ENCODE measurements around the gene TMED10. TPM values are rescaled to one million over a fixed set of nuclear protein-coding genes. Genes with fewer than 3 reads are reported as not detected.

TMED10 gene
- total RNA-seq, 1 experiment from 2014 or later, result 253 TPM

- Histone ChIP-seq H3K9ac (ENCODE audit: low read length) (no peak overlapping the region), H3K27me3 (ENCODE audit: low read length) (no peaks in the 10 kb centered on the region), H3K9me2 (replicated peaks; ENCODE audit: low read length) (no peaks in the 10 kb centered on the region), H3K4me2 (ENCODE audit: low read length) (no peak overlapping the region), H2AFZ (ENCODE audit: low read length) (no peak overlapping the region), H3K4me1 (ENCODE audit: insufficient read depth, low read length) (no peaks in the 10 kb centered on the region), H3F3A (ENCODE audit: low read length, unreplicated experiment) (no peaks in the 10 kb centered on the region), H3K79me2 (ENCODE audit: low read length) (no peaks in the 10 kb centered on the region), H3K27ac (ENCODE audit: low read length) (no peak overlapping the region), H3K9me3 (ENCODE audit: low read length) (no peaks in the 10 kb centered on the region), H3K4me3 (ENCODE audit: low read length) (no peak overlapping the region), H4K20me1 (ENCODE audit: low read length) (no peaks in the 10 kb centered on the region), H3K36me3 (ENCODE audit: low read depth, low read length) (peaks cover 4% of the 10 kb centered on the region; the same call in 1 of the 2 replicates)
- ChIA-PET CTCF (no interaction called here), POLR2A (ENCODE audit: unreplicated experiment) (no interaction called here)
- no TSS peak for BruUV-seq (replicated peaks)
- ATAC-seq (no peak), DNase-seq (no peak)
- no peak for TF ChIP-seq EZH2phosphoT487 (IDR thresholded peaks at IDR 0.05; ENCODE audit: borderline replicate concordance, low read length)
- intact Hi-C loops (cut with micrococcal nuclease), result no loop called here
Measured at GRCh38 chr14:75095690-75096089, 80.7 kb downstream of the TMED10 start.

- POLR2A ChIA-PET (ENCODE audit: unreplicated experiment), result no interaction called here
- Histone ChIP-seq H3K4me1 (ENCODE audit: insufficient read depth, low read length) (no peaks in the 10 kb centered on the region), H3K9me3 (ENCODE audit: low read length) (no peaks in the 10 kb centered on the region), H2AFZ (ENCODE audit: low read length) (no peak overlapping the region), H3K27ac (ENCODE audit: low read length) (no peak overlapping the region), H3K79me2 (ENCODE audit: low read length) (no peaks in the 10 kb centered on the region), H3F3A (ENCODE audit: low read length, unreplicated experiment) (no peaks in the 10 kb centered on the region), H4K20me1 (ENCODE audit: low read length) (no peaks in the 10 kb centered on the region), H3K9me2 (replicated peaks; ENCODE audit: low read length) (no peaks in the 10 kb centered on the region), H3K4me3 (ENCODE audit: low read length) (no peak overlapping the region), H3K4me2 (ENCODE audit: low read length) (no peak overlapping the region), H3K36me3 (ENCODE audit: low read depth, low read length) (peaks cover 4% of the 10 kb centered on the region; the same call in 1 of the 2 replicates), H3K27me3 (ENCODE audit: low read length) (no peaks in the 10 kb centered on the region), H3K9ac (ENCODE audit: low read length) (no peak overlapping the region)
- no peak for DNase-seq
- no peak for TF ChIP-seq EZH2 (IDR thresholded peaks at IDR 0.05; ENCODE audit: low read length, unreplicated experiment)
- TF ChIP-seq EZH2phosphoT487 (IDR thresholded peaks at IDR 0.05; ENCODE audit: borderline replicate concordance, low read length), result no peak
- no peak for TF ChIP-seq CTCF (conservative IDR thresholded peaks at IDR 0.05; ENCODE audit: low read depth, low read length)
- CTCF ChIA-PET, result no interaction called here
- ATAC-seq, result no peak
- intact Hi-C loops (cut with micrococcal nuclease), result no loop called here
- no TSS peak for BruUV-seq (replicated peaks)
Measured at GRCh38 chr14:75094896-75095295, 81.5 kb downstream of the TMED10 start.

GRCh38 chr14:75092698-75093097 is 83.7 kb downstream of the TMED10 start:
- CTCF ChIA-PET, result no interaction called here
- DNase-seq (no peak), ATAC-seq (no peak)
- no TSS peak for BruUV-seq (replicated peaks)
- intact Hi-C loops (cut with micrococcal nuclease), result no loop called here
- no peaks in the 10 kb centered on the region for H4K20me1 ChIP-seq (ENCODE audit: low read length)
- H3K4me3 ChIP-seq (ENCODE audit: low read length), result no peak overlapping the region
- no peak overlapping the region for H3K9ac ChIP-seq (ENCODE audit: low read length)
- no peak overlapping the region for H2AFZ ChIP-seq (ENCODE audit: low read length)
- POLR2A ChIA-PET (ENCODE audit: unreplicated experiment), result no interaction called here
- no peaks in the 10 kb centered on the region for H3K27me3 ChIP-seq (ENCODE audit: low read length)
- no peaks in the 10 kb centered on the region for H3K79me2 ChIP-seq (ENCODE audit: low read length)
- peaks cover 12% of the 10 kb centered on the region; the same call in 1 of the 2 replicates for H3K36me3 ChIP-seq (ENCODE audit: low read depth, low read length)
- H3K9me3 ChIP-seq (ENCODE audit: low read length), result no peaks in the 10 kb centered on the region
- H3K4me1 ChIP-seq (ENCODE audit: insufficient read depth, low read length), result no peaks in the 10 kb centered on the region
- H3K9me2 ChIP-seq (replicated peaks; ENCODE audit: low read length), result no peaks in the 10 kb centered on the region
- H3F3A ChIP-seq (ENCODE audit: low read length, unreplicated experiment), result no peaks in the 10 kb centered on the region
- no peak overlapping the region for H3K4me2 ChIP-seq (ENCODE audit: low read length)
- TF ChIP-seq CTCF (conservative IDR thresholded peaks at IDR 0.05; ENCODE audit: low read depth, low read length) (no peak), EZH2phosphoT487 (IDR thresholded peaks at IDR 0.05; ENCODE audit: borderline replicate concordance, low read length) (no peak), EZH2 (IDR thresholded peaks at IDR 0.05; ENCODE audit: low read length, unreplicated experiment) (no peak)
- H3K27ac ChIP-seq (ENCODE audit: low read length), result no peak overlapping the region
